BE2C (cell line): ENCODE measurements around the gene HNRNPH1.

Experiments used
- DNase-seq: peaks from one replicate; pipeline ENCODE4 v3.0.0-alpha.2; 2020
- H3K27me3 ChIP-seq: fragments of 250-450 bp; sonication (Bioruptor Pico); 2 replicates; pipeline ENCODE4 v1.5.1; 2020; ENCODE audit warnings: mild to moderate bottlenecking
- H3K36me3 ChIP-seq: fragments of 250-450 bp; sonication (Bioruptor Pico); 2 replicates; pipeline ENCODE4 v1.5.1; 2020; ENCODE audit warnings: mild to moderate bottlenecking
- H3K4me1 ChIP-seq: fragments of 250-450 bp; sonication (Bioruptor Pico); 2 replicates; pipeline ENCODE4 v1.5.1; 2020
- H3K4me3 ChIP-seq: 2 replicates; pipeline ENCODE4 v1.5.1; 2011; ENCODE audit warnings: low read depth, low read length
- H3K9me3 ChIP-seq: fragments of 250-450 bp; sonication (Bioruptor Pico); 2 replicates; pipeline ENCODE4 v1.5.1; 2020
- CTCF ChIP-seq: IDR thresholded peaks from 2 replicates; pipeline ENCODE4 v1.5.1; 2012; ENCODE audit warnings: mild to moderate bottlenecking, low read depth, low read length

HNRNPH1 gene

GRCh38 chr5:179613460-179614071, 9.9 kb downstream of the HNRNPH1 start:
- TF ChIP-seq CTCF: no peak
- no peak for DNase-seq
- Histone ChIP-seq H3K36me3 (peaks cover 90% of the 10 kb centered on the region), H3K27me3 (no peaks in the 10 kb centered on the region; the same call in 1 of the 2 replicates), H3K4me3 (no peak overlapping the region), H3K4me1 (no peaks in the 10 kb centered on the region), H3K9me3 (no peaks in the 10 kb centered on the region)

- H3K36me3 ChIP-seq: peaks cover 90% of the 10 kb centered on the region
- H3K4me3 ChIP-seq: no peak overlapping the region
- H3K27me3 ChIP-seq: no peaks in the 10 kb centered on the region; the same call in 1 of the 2 replicates
- no peaks in the 10 kb centered on the region for H3K9me3 ChIP-seq
- no peak for TF ChIP-seq CTCF
- no peaks in the 10 kb centered on the region for H3K4me1 ChIP-seq
- no peak for DNase-seq
These were observed 10.7 kb downstream of the HNRNPH1 start for GRCh38 chr5:179612577-179613459.

GRCh38 chr5:179610903-179611265, 12.6 kb downstream of the HNRNPH1 start:
- Histone ChIP-seq H3K9me3 (no peaks in the 10 kb centered on the region), H3K36me3 (peaks cover 85% of the 10 kb centered on the region), H3K4me3 (no peak overlapping the region), H3K4me1 (no peaks in the 10 kb centered on the region), H3K27me3 (no peaks in the 10 kb centered on the region; the same call in 1 of the 2 replicates)
- no peak for TF ChIP-seq CTCF
- no peak for DNase-seq

GRCh38 chr5:179610109-179610902, 13.2 kb downstream of the HNRNPH1 start:
- TF ChIP-seq CTCF: no peak
- Histone ChIP-seq H3K4me1 (no peaks in the 10 kb centered on the region), H3K36me3 (peaks cover 85% of the 10 kb centered on the region), H3K4me3 (no peak overlapping the region), H3K27me3 (no peaks in the 10 kb centered on the region; the same call in 1 of the 2 replicates), H3K9me3 (no peaks in the 10 kb centered on the region)
- no peak for DNase-seq

GRCh38 chr5:179609834-179610108, 13.7 kb downstream of the HNRNPH1 start:
- Histone ChIP-seq H3K4me3 (no peak overlapping the region), H3K9me3 (no peaks in the 10 kb centered on the region), H3K27me3 (no peaks in the 10 kb centered on the region; the same call in 1 of the 2 replicates), H3K36me3 (peaks cover 80% of the 10 kb centered on the region), H3K4me1 (no peaks in the 10 kb centered on the region)
- TF ChIP-seq CTCF: no peak
- no peak for DNase-seq
